Uterus (tissue), 2 donors: ENCODE measurements around the gene CAB39L.

Experiments used
- POLR2A ChIP-seq, 2 donors: fragments of 450-650 bp; IDR thresholded peaks; one replicate each; pipeline ENCODE4 v1.6.1; 2016; ENCODE audit warnings: antibody characterized with exemption in 2 of 2, mild to moderate bottlenecking in 1 of 2, moderate library complexity in 1 of 2
- TF ChIP-seq, protein P1 (sequence below), 4 experiments: fragments of 200-600 bp in 2 of 4; fragments of 450-650 bp in 2 of 4; sonication (generic) in 2 of 4; IDR thresholded peaks; one replicate each; pipeline ENCODE4 v1.5.1; 2016 to 2019; ENCODE audit warnings: antibody characterized with exemption in 4 of 4, mild to moderate bottlenecking in 2 of 4, moderate library complexity in 1 of 4

DNA sequence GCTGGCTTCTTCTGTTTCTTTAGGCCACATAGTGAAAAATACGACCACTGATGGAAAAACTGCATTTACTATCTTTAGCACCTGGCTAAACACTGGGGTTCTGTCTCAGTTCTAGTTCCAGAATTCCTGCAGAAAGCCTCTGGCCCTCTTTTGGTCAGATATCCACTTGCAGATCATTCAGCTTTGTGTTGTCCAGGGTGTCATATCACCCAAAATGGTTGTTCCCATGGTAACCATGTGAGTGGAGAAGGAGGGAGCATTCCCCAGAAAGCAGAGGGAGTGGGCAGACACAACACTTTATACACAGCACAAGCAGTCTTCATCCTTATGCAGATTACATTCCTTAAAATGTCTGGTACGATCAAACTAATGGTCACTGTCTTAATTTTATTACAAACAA, 73.5 kb downstream of the CAB39L start:
- TF ChIP-seq, protein P1, sequence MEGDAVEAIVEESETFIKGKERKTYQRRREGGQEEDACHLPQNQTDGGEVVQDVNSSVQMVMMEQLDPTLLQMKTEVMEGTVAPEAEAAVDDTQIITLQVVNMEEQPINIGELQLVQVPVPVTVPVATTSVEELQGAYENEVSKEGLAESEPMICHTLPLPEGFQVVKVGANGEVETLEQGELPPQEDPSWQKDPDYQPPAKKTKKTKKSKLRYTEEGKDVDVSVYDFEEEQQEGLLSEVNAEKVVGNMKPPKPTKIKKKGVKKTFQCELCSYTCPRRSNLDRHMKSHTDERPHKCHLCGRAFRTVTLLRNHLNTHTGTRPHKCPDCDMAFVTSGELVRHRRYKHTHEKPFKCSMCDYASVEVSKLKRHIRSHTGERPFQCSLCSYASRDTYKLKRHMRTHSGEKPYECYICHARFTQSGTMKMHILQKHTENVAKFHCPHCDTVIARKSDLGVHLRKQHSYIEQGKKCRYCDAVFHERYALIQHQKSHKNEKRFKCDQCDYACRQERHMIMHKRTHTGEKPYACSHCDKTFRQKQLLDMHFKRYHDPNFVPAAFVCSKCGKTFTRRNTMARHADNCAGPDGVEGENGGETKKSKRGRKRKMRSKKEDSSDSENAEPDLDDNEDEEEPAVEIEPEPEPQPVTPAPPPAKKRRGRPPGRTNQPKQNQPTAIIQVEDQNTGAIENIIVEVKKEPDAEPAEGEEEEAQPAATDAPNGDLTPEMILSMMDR (IDR thresholded peaks at IDR 0.05), result no peak
- TF ChIP-seq POLR2A (IDR thresholded peaks at IDR 0.05), result no peak
